HG03139 (cell line): ENCODE measurements around the gene CAPZA2.

Experiments
- ATAC-seq: cut with Tn5 transposase; IDR thresholded peaks from one replicate; pipeline ENCODE4 v1.9.1; 2021; ENCODE audit not compliant: unreplicated experiment

The CAPZA2 gene

GRCh38 chr7:116859323-116859722 is 3.1 kb upstream of the CAPZA2 start:
- ATAC-seq = no peak

DNA sequence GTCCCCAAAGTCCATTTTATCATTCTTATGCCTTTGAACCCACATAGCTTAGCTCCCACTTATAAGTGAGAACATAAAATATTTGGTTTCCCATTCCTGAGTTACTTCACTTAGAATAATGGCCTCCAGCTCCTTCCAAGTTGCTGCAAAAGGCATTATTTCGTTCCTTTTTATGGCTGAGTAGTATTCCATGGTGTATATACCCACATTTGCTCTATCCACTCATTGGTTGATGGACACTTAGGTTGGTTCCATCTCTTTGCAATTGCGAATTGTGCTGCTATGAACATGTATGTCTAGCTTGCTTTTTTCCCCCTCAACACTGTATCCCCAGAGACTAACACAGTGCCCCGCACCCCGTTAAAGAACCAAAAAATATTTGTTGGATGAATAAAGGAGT is 670 bp upstream of the CAPZA2 start:
- no peak for ATAC-seq

DNA sequence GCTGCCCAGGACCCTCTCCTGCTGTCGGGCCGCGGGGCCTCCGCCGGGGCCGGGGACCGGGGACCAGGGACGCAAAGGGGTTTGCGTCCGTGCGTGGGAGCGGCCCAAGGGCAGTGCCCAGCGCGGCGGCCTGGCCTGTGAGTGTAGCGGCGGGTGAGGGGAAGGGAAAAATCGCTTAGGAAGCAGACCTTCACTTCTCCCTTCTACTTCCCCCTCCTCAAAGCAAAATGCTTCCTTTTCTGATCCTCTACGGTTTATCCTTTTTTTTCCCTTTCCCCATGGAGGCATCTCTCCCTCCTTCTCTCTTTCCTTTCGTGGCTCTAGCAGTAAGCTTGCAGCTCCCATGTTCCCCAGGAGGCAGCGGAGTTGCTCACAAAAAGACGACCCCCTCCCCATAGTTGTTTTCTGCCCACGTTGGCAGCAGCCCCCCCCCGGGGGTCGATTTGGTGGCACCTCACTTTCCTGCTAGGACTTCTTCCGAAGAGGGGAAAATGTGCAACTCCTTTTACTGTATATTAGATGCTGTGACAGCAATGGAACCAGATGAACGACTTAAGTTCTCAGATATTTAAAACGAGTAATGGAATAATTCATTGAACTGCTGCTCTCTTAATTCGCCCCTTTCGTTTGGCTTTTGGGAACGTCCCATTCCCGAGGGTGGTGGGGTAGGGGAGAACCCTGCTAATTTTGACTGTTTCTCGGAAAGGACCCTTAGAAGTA is 724 bp downstream of the CAPZA2 start:
- peak; percentile 21 for ATAC-seq

DNA sequence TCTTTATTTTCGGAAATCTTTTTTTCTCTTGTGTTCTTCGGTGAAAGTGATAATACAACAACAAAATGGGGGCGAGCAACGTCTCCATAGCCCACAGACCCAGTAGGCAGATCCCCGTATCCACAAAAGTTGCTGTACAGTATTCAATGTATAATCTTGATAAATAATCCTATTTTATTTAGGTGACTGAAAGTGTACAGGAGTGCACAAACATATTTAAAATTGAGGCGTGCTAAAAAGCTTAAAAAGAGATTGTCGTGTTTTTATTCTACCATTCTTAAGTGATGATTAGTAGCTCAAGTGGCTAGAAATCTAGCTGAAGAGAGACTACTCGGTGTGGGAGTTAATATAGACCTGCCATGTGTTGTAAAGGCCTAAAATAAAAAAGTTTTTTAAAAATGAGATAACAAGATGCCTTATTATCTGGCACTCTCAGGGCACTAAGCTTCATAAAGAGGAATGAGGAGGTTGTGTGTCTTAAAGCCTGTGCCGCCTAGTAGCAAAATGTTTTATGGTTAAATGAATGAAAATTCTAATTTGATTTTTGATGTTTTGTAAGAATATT is 1.6 kb downstream of the CAPZA2 start:
- ATAC-seq = no peak

DNA sequence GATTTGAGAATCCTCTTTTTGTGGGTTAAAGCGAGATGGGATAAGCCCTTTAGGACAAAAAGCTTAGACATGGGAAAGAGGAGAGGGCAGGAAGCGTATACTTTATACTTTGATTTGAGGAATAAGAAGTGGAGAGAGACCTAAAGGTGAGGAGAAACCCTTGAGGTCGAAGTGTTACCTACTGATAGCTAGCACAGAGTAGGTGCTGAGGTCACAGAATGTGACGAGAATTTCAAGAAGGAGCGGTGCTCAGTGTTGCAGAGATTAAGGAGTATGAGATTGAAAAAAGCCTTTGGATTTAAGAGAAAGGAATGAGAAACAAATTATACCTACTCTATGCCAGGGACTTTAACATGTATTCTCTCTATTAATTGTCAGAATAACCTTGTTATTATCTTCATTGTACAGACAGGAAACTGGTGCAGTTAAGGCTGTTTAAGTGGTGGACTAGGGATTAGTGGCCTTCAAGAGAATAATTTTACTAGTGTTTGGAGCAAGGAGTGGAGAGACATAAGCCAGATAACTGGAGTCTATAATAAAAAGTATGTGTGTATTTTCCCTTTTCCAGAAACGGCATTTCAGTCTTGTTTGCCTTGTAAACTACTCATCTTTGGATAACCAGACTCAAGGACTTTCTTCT is 8.8 kb downstream of the CAPZA2 start:
- no peak for ATAC-seq

DNA sequence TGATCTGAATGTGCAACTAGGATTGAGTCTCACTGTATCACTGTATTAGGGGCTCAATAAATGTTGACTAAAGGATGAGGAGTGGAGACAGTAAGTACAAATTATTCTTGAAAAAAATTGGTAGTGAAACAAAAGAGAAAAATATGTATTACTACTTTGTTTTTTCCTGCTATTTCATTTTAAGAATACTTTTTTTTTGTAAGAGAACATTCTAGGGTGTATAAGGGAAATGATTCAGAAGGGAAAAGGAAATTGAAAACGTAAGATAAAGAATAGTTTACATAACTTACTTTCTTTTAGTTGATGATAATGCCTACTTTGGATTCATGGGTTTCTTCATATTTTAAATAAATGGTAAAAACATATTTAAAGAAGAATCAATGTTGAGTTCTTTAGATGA is 9.6 kb downstream of the CAPZA2 start:
- ATAC-seq = no peak

DNA sequence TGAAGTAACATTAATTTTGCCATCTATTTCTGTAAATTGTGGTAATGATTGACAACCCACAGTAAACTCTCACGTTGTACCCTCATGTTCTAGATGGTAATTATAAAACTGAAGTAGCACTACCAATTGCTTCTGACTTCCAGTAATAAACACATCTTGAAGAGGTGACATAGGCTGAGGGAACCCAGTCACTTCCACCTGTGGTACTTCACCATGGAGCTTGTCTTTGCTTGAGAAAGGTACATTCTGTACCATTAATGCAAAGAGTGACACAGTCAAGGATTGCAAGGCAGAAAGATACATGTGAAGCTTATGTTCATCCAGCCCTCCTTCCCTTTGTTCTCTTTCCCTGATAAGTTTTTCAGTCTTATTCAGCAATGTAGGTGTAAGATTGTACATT is 11.2 kb downstream of the CAPZA2 start:
- no peak for ATAC-seq

DNA sequence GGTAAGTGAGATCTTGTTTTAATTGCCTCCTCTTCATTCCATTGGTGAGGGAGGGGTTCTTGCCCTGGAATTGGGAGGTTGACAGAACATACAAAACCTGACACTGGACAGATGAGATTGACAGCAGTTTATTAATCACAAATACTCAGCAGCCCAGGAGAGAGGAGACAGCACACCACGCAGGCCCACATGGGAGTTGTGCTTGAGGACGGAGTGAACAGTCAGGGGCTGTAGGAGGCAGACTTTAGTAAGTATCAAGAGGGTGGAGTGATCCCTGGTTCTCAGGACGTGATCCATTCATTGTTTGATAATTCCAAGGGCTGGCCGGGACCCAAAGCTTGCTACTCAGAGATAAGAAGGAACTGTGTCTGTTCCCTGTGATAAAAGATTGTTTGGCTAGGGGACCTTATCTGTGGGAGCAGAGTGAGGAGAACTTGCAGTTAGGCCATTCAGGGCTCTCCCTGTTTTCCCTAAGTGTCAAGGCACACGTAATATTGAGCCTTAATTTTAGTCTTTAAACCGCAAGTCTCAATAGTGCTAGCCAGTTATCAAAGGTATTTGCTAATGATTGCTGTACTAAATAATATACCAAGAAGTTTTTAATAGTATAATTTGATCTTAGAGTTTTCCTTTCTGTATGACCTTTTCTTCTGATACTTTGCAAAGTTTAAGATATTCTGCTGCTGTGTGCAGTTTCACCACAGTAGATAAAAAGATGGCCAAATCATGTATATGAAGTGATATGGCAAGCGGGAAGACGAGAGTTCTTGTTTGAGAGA is 14.5 kb downstream of the CAPZA2 start:
- ATAC-seq = no peak

GRCh38 chr7:116877443-116878217 is 15.2 kb downstream of the CAPZA2 start:
- no peak for ATAC-seq

DNA sequence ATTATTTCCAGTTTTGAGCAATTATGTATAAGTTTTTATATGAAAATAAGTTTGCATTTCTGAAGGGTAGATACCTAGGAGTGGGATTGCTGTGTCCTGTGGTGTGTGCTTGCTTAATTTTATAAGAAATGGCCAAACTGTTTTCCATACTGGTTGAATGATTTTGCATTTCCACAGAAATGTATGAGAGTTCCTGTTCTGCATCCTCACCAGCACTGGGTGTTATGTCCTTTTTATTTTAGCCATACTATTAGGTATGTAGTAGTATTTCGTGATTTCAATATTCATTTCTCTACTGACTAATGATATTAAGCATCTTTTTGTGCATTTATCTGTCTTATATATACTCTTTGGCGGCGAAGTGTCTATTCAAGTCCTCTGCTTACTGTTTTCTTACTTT is 22.3 kb downstream of the CAPZA2 start:
- ATAC-seq = no peak

GRCh38 chr7:116885724-116886123 is 23.3 kb downstream of the CAPZA2 start:
- ATAC-seq = no peak

DNA sequence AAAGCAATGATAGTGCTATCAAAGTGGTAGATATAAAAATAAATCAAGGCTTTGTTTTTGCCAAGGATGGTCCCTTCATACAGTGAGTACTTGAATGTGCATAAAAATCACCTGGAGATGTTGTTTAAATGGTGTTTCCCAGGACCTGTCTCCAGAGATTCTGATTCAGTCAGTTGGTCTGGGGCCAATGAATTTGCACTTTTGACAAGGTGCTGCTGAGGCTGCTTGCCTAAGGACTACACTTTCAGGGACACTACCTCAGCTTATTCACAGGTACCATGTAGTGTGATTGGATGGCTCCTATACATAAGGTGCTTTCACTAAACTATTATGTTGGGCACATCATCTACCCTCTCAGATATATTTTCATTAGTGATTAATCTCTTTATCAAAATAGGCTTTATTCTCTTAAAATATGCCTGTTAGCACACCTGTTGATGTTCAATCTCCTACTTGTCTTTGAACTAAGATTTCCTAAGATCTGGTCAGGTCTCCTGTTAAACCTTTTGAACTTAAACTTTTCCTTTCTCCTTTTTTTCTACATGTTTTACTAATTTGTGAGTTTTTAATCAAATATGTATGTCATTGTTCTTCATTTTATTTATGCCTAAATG is 24.3 kb downstream of the CAPZA2 start:
- no peak for ATAC-seq

GRCh38 chr7:116888895-116889294 is 26.5 kb downstream of the CAPZA2 start:
- ATAC-seq = no peak

- ATAC-seq = no peak
Observed at GRCh38 chr7:116895849-116896248, 33.5 kb downstream of the CAPZA2 start.

DNA sequence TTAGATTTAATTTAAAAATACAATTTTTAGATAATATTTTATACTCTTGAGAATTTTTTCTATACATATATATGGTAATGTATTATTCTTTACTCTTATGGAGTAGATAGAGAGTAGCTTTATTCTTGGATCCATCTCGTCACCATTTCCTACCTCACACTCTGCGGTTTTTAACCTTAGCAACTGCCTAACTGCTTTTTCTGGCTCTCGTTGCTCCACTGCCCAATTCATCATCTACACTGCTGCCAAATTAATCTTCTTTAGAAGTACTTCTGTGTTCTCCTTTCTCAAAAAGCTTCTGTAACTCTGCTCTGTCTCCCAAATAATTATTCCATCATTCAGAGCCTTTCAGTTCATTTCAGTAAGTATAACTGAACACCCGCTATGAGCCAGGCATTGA is 35.3 kb downstream of the CAPZA2 start:
- no peak for ATAC-seq

- ATAC-seq = no peak
Observed at GRCh38 chr7:116899308-116899707, 36.9 kb downstream of the CAPZA2 start.

DNA sequence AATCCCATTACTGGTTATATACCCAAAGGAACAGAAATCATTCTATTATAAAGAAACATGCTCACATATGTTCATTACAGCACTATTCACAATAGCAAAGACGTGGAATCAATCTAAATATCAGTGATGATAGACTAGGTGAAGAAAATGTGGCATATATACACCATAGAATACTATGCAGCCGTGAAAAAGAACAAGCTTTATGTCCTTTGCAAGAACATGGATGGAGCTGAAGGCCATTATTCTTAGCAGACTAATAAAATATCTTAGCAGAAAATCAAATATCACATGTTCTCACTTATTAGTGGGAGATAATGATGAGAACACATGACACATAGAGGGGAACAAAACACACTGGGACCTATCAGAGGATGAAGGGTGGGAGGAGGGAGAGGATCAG is 38.8 kb downstream of the CAPZA2 start:
- ATAC-seq = no peak

GRCh38 chr7:116902867-116903266 is 40.5 kb downstream of the CAPZA2 start:
- ATAC-seq = no peak

- no peak for ATAC-seq
Observed at GRCh38 chr7:116906391-116906790, 44.0 kb downstream of the CAPZA2 start.

- ATAC-seq = no peak
Observed at GRCh38 chr7:116910383-116910782, 48.0 kb downstream of the CAPZA2 start.

GRCh38 chr7:116911801-116912200 is 49.4 kb downstream of the CAPZA2 start:
- ATAC-seq = no peak
